Measurements from ENCODE around the gene EIF4A3.

- TF ChIP-seq CTCF (IDR thresholded peaks at IDR 0.05) (no peak), POLR2A (IDR thresholded peaks at IDR 0.05) (no peak)
Measured at GRCh38 chr17:80103449-80104085, 43.4 kb downstream of the EIF4A3 start.

Measured in body of pancreas (tissue), 4 donors.